ENCODE measurements around the gene STARD8.
"Not testable (repeated sequence)": the region's sequence is repeated elsewhere in the genome, so short reads cannot be mapped to it uniquely, and the experiment has no call there.

DNA sequence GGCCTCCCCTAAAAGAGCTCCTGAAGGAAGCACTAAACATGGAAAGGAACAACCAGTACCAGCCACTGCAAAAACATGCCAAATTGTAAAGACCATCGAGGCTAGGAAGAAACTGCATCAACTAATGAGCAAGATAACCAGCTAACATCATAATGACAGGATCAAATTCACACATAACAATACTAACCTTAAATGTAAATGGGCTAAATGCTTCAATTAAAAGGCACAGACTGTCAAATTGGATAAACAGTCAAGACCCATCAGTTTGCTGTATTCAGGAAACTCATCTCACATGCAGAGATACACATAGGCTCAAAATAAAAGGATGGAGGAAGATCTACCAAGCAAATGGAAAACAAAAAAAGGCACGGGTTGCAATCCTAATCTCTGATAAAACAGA is 43.2 kb upstream of the STARD8 start:
- not testable (repeated sequence) for TF ChIP-seq CTCF (conservative IDR thresholded peaks at IDR 0.05; ENCODE audit: low read length); EZH2phosphoT487 (IDR thresholded peaks at IDR 0.05; ENCODE audit: borderline replicate concordance, low read depth, low read length)

All from OCI-LY7 (cell line).